ENCODE results near the gene PPEF1. TPM values are rescaled to one million over a fixed set of nuclear protein-coding genes. Genes with fewer than 3 reads are reported as not detected.
"Not testable (repeated sequence)": the region's sequence is repeated elsewhere in the genome, so short reads cannot be mapped to it uniquely, and the experiment has no call there.

The PPEF1 gene
- polyA plus RNA-seq, 1 donor, result 1.1 TPM

GRCh38 chrX:18797141-18797540 lies 89.7 kb downstream of the PPEF1 start:
- no peak for DNase-seq

DNA sequence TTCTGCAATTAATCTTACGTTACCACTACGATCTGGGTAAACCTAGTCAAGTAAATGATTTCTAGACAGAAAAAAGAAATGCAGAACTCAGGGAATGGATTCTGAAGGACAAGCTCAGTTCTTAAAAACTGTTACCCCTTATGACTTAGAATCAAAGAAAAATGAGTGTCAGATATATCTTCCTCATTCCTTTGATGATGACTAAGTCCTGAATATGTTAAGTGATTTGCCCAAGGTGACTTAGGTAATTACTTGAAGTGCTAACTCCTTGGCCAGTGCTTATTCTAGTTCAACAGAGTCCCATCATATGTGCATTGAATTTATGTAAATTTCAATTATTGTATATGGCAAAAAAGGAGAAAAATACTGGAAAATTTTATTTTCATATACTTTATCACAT lies 92.5 kb downstream of the PPEF1 start:
- no peak for DNase-seq

DNA sequence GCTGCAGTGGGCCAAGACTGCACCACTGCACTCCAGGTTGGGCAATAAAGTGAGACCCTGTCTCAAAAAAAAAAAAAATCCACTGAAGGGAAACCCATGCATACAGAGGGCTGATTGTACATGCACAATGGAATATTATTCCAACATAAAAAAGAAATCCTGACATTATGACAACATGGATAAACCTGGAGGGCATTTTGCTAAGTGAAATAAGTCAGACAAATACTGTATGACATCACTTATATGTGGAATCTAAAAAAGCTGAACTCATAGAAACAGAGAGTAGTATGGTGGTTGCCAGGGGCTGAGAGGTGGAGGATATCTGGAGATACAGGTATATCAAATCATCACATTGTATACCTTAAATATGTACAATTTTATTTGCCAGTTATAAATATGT lies 102.2 kb downstream of the PPEF1 start:
- no peak for DNase-seq

DNA sequence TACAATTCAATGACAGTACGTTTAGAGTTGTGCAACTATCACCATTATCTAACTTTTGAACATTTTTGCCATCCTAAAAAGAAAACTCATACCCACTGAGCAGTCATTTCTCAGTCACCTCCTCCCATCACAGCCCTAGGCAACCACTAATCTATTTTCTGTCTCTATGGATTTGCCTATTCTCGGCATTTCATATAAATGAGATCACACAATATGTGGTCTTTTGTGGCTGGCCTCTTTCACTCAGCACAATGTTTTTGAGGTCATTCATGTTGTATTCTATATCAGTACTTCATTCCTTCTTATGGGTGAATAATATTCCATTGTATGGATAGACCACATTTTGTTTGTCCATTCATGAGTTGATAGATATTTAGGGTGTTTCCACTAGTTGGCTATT lies 103.0 kb downstream of the PPEF1 start:
- no peak for DNase-seq

GRCh38 chrX:18825375-18825774 lies 117.9 kb downstream of the PPEF1 start:
- no peak for DNase-seq

- DNase-seq, result no peak
Measured at GRCh38 chrX:18828832-18829404, 121.5 kb downstream of the PPEF1 start.

DNA sequence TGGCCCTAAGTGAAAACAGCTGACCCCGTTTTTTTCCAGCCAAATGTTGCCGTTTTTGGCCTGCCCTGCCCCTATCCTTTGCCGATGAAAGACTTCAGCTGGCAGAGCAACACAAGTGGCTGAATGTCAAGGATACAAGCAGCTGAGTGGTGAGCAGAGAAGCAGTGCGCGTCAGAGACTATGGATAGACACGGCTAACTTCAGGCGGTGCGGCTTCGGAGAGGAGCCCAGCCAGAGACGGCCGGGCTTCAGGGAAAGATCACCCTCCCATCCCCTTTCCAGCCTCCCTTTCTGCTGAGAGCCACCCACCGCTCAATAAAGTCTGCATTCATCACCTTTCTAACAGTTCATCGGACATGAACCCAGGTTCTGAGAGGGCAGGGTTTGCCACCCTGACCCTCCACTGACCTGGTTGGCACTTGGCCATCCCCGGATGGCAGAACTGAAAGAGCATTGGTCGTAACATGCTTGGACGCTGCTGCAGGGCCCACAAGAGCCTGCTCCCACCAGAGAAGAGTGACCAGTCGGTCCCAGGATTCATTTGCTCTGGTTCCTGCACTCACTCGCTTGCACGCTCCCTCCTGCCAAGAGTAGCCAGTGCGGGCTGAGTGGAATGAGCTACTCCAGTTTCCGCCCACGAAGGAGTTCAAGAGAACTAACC lies 125.8 kb downstream of the PPEF1 start:
- DNase-seq, result no peak

- not testable (repeated sequence) for DNase-seq
Measured at GRCh38 chrX:18847901-18848300, 140.5 kb downstream of the PPEF1 start.

DNA sequence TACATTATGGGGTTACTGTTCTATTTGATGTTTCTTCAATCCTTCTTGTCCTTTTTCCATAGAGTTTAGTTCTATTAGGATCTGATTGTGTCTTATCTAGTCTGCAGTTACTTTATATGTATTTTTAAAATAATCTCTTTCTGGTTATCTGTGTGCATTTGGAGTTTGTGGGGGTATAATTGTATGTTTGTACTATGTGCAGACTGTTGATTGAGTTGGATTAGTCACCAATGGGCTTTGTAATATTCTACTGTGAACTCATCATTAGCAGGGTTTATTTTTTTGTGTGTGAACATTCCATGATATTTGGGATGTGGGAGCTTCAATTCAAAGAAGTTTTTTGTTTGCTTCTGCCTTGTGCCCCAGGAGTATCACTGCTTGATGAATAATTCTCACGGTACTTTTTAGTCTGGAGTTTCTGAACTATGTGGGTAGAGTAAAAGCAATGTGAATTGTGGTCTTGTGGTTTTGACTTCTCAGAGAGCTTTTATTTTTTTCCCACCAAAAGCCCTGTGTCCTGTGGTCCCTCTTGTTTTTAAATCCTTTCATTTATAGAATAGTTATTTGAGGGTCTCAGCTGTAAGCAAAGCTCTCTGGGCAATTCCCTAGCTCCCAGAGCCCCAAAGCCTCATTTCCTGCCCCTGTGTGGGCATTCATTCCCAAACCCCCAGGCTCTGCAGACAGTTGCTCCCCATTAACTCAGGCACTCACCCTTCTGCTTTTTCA lies 148.6 kb downstream of the PPEF1 start:
- DNase-seq, result no peak

- DNase-seq, result no peak
Measured at GRCh38 chrX:18856645-18856997, 149.2 kb downstream of the PPEF1 start.

DNA sequence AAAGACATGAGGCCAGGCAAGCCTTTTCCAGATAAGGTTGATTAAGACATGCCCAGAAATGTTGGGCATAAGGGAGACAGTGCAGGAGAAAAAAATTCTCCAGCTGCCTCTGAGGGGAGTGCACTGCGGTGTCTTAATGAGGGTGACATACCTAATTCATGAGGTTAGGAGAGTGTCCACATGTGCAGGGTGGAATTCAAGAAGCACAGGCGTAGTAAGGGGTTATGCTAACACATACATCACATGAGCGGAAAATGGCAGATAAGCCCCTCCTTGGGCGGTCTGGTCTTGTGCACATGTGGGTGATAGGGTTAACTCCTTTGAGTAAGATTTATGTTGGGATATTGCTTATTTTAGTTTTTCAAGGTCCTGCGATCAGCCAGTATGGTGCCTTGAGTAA lies 154.1 kb downstream of the PPEF1 start:
- DNase-seq, result peak; percentile 39

DNA sequence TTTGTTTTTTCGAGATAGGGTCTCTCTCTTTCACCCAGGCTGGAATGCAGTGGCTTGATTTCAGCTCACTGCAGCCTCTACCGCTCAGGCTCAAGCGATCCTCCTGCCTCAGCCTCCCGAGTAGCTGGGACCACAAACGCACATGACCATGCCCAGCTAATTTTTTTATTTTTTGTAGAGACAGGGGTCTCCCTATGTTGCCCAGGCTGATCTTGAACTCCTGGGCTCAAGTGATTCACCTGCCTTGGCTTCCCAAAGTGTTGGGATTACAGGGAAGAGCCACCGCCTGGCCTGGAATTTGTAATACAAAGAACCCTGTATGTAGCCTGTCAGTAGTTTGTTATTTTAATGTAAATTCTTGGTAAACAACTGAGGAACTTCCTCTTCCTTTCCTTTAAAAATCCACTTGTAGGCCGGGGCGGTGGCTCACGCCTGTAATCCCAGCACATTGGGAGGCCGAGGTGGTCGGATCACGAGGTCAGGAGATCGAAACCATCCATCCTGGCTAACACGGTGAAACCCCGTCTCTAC lies 157.0 kb downstream of the PPEF1 start:
- no peak for DNase-seq

DNA sequence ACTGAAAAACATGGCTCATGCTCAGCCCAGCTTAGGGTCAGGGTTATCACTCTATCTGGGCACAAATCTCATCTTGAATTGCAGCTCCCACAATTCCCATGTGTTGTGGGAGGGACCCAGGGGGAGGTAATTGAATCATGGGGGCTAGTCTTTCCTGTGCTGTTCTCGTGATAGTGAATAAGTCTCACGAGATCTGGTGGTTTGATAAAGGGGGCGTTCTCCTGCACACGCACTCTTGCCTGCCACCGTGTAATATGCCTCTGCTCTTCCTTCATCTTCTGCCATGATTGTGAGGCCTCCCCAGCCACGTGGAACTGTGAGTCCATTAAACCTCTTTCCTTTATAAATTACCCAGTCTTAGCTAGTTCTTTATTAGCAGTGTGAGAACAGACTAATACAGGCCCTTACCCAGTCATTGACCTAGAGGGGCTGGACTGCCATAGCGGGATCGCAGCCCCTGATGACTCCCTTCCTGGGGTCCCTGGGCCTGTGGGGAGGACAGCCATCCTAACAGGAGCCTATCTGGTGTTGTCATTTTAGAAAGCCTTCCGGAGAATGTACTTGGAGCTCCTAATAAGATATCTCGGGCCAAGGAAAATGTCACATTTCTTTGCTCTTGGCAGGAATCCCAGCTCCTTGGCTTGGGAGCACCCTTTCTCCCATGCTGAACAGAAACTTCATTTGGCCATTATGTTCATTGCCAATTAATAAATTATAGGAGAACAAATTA lies 163.9 kb downstream of the PPEF1 start:
- no peak for DNase-seq

DNA sequence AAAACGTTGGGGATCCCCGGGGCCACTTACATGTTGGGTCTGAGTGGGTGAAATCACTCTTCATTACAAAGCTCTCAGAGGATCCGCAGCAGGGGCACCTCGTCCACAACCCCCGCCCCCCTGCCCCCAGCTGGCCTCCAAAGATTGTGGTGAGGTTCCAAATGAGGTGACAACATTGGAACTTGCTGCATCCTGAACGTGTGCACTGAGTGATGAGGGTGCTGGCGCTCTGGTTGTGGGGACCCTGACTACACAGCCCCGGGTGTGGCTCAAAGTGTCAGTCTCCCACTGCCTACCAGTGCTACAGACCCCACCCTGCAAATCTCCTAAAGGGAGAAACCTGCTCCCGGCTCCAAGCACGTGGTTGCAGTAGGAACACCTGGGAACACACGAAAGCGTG lies 164.5 kb downstream of the PPEF1 start:
- DNase-seq, result no peak

GRCh38 chrX:18872621-18873020 lies 165.2 kb downstream of the PPEF1 start:
- no peak for DNase-seq

- no peak for DNase-seq
Measured at GRCh38 chrX:18873189-18873791, 165.8 kb downstream of the PPEF1 start.

- DNase-seq, result no peak
Measured at GRCh38 chrX:18873836-18874235, 166.4 kb downstream of the PPEF1 start.

DNA sequence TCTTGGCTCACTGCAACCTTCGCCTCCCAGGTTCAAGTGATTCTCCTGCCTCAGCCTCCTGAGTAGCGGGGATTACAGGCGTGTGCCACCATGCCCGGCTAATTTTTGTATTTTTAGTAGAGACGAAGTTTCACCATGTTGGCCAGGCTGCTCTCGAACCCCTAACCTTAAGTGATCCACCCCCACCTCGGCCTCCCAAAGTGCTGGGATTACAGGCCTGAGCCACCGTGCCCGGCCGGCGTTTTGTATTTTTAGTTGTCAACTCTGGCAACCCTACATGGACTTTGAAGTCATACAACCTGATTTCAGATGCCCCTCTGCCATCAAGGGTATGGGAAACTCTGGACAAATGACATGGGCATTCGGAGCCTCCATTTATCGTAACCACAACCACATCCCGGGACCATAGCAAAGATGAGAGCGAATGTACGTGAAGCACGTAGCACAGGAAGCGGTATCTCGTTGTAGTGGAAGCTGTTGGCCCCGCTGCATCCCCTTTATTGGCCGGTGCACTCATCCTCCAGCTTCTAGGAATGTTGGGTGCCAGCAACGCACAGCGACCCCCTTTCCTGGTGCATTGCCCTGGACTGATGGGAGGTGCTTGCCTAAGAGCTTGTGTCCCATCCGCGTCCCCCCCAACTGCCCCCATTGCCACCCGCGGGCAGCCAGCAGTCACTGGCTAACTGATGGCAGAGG lies 167.3 kb downstream of the PPEF1 start:
- no peak for DNase-seq

GRCh38 chrX:18875256-18875878 lies 167.9 kb downstream of the PPEF1 start:
- DNase-seq, result no peak

- DNase-seq, result no peak
Measured at GRCh38 chrX:18877469-18877868, 170.0 kb downstream of the PPEF1 start.

Data from left kidney (tissue), 2 donors.